Activated T-helper 17 cell treated with anti-CD3 and anti-CD28 coated beads, Interleukin-2, amount 50 U/mL, for 72 hours (primary cell): ENCODE results near the gene RBM42. TPM values are rescaled to one million over a fixed set of nuclear protein-coding genes. Genes with fewer than 3 reads are reported as not detected.
A peak's percentile ranks its signal among the peaks of the same experiment; 100 is the strongest.

Source experiments
- ATAC-seq: fragments of 150-1000 bp; cut with Tn5 transposase; replicated peaks from 2 replicates; pipeline ENCODE4 v1.10.0; 2021; ENCODE audit warnings: mild to moderate bottlenecking, moderate library complexity
- H3K27ac Mint-ChIP-seq: one replicate; pipeline ENCODE4 v1.8.0; 2022; ENCODE audit warnings: mixed read lengths
- H3K27me3 Mint-ChIP-seq: one replicate; pipeline ENCODE4 v1.8.0; 2022; ENCODE audit warnings: mixed read lengths
- H3K36me3 Mint-ChIP-seq: one replicate; pipeline ENCODE4 v1.8.0; 2022; ENCODE audit warnings: low read depth, mild to moderate bottlenecking, mixed read lengths
- H3K4me1 Mint-ChIP-seq: one replicate; pipeline ENCODE4 v1.8.0; 2022; ENCODE audit warnings: mixed read lengths
- H3K4me3 Mint-ChIP-seq: one replicate; pipeline ENCODE4 v1.8.0; 2022; ENCODE audit warnings: mild to moderate bottlenecking, mixed read lengths
- H3K9me3 Mint-ChIP-seq: one replicate; pipeline ENCODE4 v1.8.0; 2022; ENCODE audit warnings: mixed read lengths
- total RNA-seq, 2 donors: library from RNA; stranded (reverse); gene quantifications; one replicate each; pipeline ENCODE4 v1.2.3, GENCODE V29; 2022

The RBM42 gene
- total RNA-seq, 2 donors from 2014 or later = 54.7 to 95.6 TPM

GRCh38 chr19:35609851-35610353 lies 18.9 kb upstream of the RBM42 start:
- Mint-ChIP-seq H3K27ac (peak overlapping the region; percentile 76), H3K27me3 (no peaks in the 10 kb centered on the region), H3K4me1 (no peaks in the 10 kb centered on the region), H3K9me3 (peaks cover 6% of the 10 kb centered on the region), H3K36me3 (peaks cover 6% of the 10 kb centered on the region), H3K4me3 (peak overlapping the region; percentile 34)
- peak; percentile 20 for ATAC-seq

- Mint-ChIP-seq H3K4me1 (no peaks in the 10 kb centered on the region), H3K36me3 (peaks cover 16% of the 10 kb centered on the region), H3K27me3 (no peaks in the 10 kb centered on the region), H3K27ac (peak overlapping the region; percentile 91), H3K9me3 (peaks cover 6% of the 10 kb centered on the region), H3K4me3 (peak overlapping the region; percentile 79)
- no peak for ATAC-seq
Measured at GRCh38 chr19:35612224-35612558, 16.6 kb upstream of the RBM42 start.

GRCh38 chr19:35612559-35613321 lies 16.1 kb upstream of the RBM42 start, which contains the start of gene HAUS5:
HAUS5 (plus strand) TSS chr19:35612735; CDS start chr19:35612795, 60 bp downstream.
- no peaks in the 10 kb centered on the region for H3K4me1 Mint-ChIP-seq
- H3K36me3 Mint-ChIP-seq = peaks cover 16% of the 10 kb centered on the region
- peak within 1 kb of the TSS; percentile 91 for H3K27ac Mint-ChIP-seq
- H3K9me3 Mint-ChIP-seq = peaks cover 6% of the 10 kb centered on the region
- H3K4me3 Mint-ChIP-seq = peak within 1 kb of the TSS; percentile 79
- ATAC-seq = peak; percentile 99
- no peaks in the 10 kb centered on the region for H3K27me3 Mint-ChIP-seq

DNA sequence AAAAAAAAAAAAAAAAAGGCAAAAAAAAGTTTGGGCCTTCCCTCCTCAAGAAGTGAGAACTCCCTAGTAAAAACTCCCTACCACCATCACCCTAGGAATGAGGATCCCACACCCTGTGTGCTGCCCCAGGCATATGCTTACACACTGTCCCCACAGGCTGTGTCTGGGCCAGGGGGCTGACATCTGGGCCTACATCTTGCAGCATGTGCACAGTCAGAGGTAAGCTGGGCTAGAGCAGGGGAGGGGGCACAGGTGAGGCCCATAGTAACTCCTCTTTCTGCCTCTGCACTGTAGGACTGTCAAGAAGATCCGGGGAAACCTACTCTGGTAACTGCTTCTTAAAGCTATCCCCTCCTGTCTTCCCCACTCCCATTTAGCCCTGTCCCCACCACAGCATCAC lies 15.3 kb upstream of the RBM42 start:
- Mint-ChIP-seq H3K9me3 (peaks cover 2% of the 10 kb centered on the region), H3K4me1 (no peaks in the 10 kb centered on the region), H3K27me3 (no peaks in the 10 kb centered on the region), H3K4me3 (peak overlapping the region; percentile 79), H3K27ac (peak overlapping the region; percentile 91), H3K36me3 (peaks cover 16% of the 10 kb centered on the region)
- ATAC-seq = no peak

DNA sequence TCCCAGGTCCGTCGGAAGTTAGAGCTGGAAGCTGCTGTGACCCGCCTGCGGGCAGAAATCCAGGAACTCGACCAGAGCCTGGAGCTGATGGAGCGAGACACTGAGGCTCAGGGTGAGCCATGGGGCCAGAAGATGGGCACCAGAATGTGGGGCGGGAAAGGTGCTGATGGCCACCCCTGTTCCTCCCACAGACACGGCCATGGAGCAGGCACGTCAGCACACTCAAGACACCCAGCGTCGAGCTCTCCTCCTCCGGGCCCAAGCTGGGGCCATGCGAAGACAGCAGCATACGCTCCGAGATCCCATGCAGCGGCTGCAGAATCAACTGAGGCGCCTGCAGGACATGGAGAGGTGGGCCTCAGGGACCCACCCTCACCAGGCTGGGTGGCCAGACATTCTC lies 13.8 kb upstream of the RBM42 start:
- no peak overlapping the region for H3K4me3 Mint-ChIP-seq
- H3K9me3 Mint-ChIP-seq = no peaks in the 10 kb centered on the region
- H3K4me1 Mint-ChIP-seq = no peaks in the 10 kb centered on the region
- no peaks in the 10 kb centered on the region for H3K27me3 Mint-ChIP-seq
- H3K36me3 Mint-ChIP-seq = peaks cover 16% of the 10 kb centered on the region
- no peak for ATAC-seq
- no peak overlapping the region for H3K27ac Mint-ChIP-seq

DNA sequence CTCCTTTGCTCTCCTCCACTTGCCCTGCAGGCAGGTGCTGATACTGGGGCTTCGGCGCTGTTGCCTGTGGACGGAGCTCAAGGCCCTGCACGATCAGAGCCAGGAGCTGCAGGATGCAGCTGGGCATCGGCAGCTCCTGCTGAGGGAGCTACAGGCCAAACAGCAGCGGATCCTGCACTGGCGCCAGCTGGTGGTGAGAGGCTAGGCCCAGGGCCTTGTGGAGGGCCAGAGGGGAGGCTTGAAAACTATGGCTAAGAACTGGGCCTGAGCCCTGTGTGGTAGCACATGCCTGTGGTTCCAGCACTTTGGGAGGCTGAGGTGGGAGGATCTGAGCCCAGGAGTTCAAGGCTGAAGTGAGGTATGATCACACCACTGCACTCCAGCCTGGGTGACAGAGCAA lies 10.0 kb upstream of the RBM42 start:
- H3K27me3 Mint-ChIP-seq = no peaks in the 10 kb centered on the region
- H3K4me1 Mint-ChIP-seq = no peaks in the 10 kb centered on the region
- ATAC-seq = no peak
- no peaks in the 10 kb centered on the region for H3K9me3 Mint-ChIP-seq
- no peak overlapping the region for H3K27ac Mint-ChIP-seq
- H3K4me3 Mint-ChIP-seq = no peak overlapping the region
- H3K36me3 Mint-ChIP-seq = peaks cover 28% of the 10 kb centered on the region

- Mint-ChIP-seq H3K27me3 (no peaks in the 10 kb centered on the region), H3K4me3 (no peak overlapping the region), H3K36me3 (peaks cover 28% of the 10 kb centered on the region), H3K27ac (no peak overlapping the region), H3K9me3 (no peaks in the 10 kb centered on the region), H3K4me1 (no peaks in the 10 kb centered on the region)
- no peak for ATAC-seq
Measured at GRCh38 chr19:35619290-35619923, 9.4 kb upstream of the RBM42 start.

DNA sequence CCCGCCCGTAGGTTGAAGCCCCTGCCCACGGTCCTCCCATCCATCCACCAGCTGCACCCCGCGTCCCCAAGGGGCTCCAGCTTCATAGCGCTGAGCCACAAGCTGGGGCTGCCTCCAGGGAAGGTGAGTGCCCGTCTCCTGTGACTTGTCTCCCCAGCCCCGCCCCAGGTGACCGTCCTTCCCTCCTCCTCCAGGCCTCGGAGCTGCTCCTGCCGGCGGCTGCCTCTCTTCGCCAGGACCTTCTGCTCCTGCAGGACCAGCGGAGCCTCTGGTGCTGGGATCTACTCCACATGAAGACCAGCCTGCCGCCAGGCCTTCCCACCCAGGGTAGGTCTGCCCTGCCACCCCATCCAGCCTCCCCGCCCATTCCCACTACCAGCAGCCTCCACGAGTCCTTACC lies 8.8 kb upstream of the RBM42 start:
- H3K27me3 Mint-ChIP-seq = no peaks in the 10 kb centered on the region

GRCh38 chr19:35621708-35622107 lies 7.1 kb upstream of the RBM42 start:
- no peak for ATAC-seq
- Mint-ChIP-seq H3K27me3 (no peaks in the 10 kb centered on the region), H3K36me3 (peaks cover 18% of the 10 kb centered on the region), H3K27ac (peak overlapping the region; percentile 63), H3K4me1 (no peaks in the 10 kb centered on the region), H3K4me3 (no peak overlapping the region), H3K9me3 (no peaks in the 10 kb centered on the region)

More for the DNA sequence above, 8.8 kb upstream of the RBM42 start:
- peaks cover 28% of the 10 kb centered on the region for H3K36me3 Mint-ChIP-seq
- H3K9me3 Mint-ChIP-seq = no peaks in the 10 kb centered on the region
- no peaks in the 10 kb centered on the region for H3K4me1 Mint-ChIP-seq
- H3K4me3 Mint-ChIP-seq = no peak overlapping the region
- peak overlapping the region; percentile 11 for H3K27ac Mint-ChIP-seq
- no peak for ATAC-seq

GRCh38 chr19:35622750-35623149 lies 6.1 kb upstream of the RBM42 start:
- peaks cover 18% of the 10 kb centered on the region for H3K36me3 Mint-ChIP-seq
- no peak overlapping the region for H3K27ac Mint-ChIP-seq
- no peaks in the 10 kb centered on the region for H3K4me1 Mint-ChIP-seq
- no peaks in the 10 kb centered on the region for H3K9me3 Mint-ChIP-seq
- H3K27me3 Mint-ChIP-seq = no peaks in the 10 kb centered on the region
- ATAC-seq = no peak
- no peak overlapping the region for H3K4me3 Mint-ChIP-seq

- Mint-ChIP-seq H3K9me3 (no peaks in the 10 kb centered on the region), H3K27ac (no peak overlapping the region), H3K4me3 (no peak overlapping the region), H3K27me3 (no peaks in the 10 kb centered on the region), H3K36me3 (peaks cover 18% of the 10 kb centered on the region), H3K4me1 (no peaks in the 10 kb centered on the region)
- no peak for ATAC-seq
Measured at GRCh38 chr19:35623327-35624010, 5.4 kb upstream of the RBM42 start.

GRCh38 chr19:35628264-35628564 lies 622 bp upstream of the RBM42 start:
- ATAC-seq = no peak

DNA sequence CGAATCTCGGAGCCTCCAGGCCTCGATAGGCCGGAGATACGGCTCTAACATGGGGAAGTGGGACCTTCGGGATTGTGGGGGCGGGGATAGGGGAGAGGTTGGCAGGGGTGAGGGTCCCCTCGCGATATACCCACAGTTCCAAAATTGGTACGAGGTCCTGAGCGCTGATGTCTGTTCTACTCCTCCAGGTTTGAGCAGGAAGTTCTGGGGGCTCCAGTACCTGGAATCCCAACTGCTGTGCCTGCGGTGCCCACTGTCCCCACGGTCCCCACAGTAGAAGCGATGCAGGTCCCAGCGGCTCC lies 447 bp downstream of the RBM42 start:
- peaks cover 10% of the 10 kb centered on the region for H3K4me1 Mint-ChIP-seq
- ATAC-seq = no peak
- no peaks in the 10 kb centered on the region for H3K9me3 Mint-ChIP-seq
- H3K27me3 Mint-ChIP-seq = no peaks in the 10 kb centered on the region
- peak overlapping the region; percentile 91 for H3K4me3 Mint-ChIP-seq
- peaks cover 50% of the 10 kb centered on the region for H3K36me3 Mint-ChIP-seq
- peak overlapping the region; percentile 97 for H3K27ac Mint-ChIP-seq

More at GRCh38 chr19:35628264-35628564, 622 bp upstream of the RBM42 start:
- H3K9me3 Mint-ChIP-seq = no peaks in the 10 kb centered on the region
- no peaks in the 10 kb centered on the region for H3K27me3 Mint-ChIP-seq
- H3K36me3 Mint-ChIP-seq = peaks cover 39% of the 10 kb centered on the region
- peaks cover 10% of the 10 kb centered on the region for H3K4me1 Mint-ChIP-seq
- H3K4me3 Mint-ChIP-seq = peak overlapping the region; percentile 91
- H3K27ac Mint-ChIP-seq = peak overlapping the region; percentile 97

DNA sequence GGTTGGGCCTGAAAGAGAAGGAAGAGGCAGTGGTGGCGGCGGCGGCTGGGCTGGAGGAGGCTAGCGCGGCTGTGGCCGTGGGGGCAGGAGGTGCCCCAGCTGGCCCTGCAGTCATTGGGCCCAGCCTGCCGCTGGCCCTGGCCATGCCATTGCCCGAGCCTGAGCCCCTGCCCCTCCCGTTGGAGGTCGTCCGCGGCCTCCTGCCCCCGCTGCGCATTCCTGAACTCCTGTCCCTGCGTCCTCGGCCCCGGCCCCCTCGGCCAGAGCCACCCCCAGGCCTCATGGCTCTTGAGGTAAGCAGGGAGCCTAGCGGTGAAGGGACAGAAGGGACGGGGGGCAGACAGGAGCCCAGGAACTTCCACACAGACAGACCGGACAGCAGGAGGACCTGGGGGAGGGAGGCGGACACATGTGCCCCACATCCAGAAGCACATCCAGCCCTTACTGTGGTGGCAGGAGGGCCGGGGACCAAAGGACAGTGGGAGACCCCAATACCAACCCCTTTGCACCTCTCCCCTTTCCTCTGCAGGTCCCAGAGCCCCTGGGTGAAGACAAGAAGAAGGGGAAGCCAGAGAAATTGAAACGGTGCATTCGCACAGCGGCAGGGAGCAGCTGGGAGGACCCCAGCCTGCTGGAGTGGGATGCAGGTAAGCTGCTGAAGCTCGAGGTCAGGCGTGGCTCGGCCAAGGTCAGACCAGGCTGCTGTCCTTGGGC lies 5.0 kb downstream of the RBM42 start:
- Mint-ChIP-seq H3K4me1 (peaks cover 6% of the 10 kb centered on the region), H3K4me3 (no peak overlapping the region), H3K9me3 (no peaks in the 10 kb centered on the region), H3K36me3 (peaks cover 87% of the 10 kb centered on the region), H3K27ac (no peak overlapping the region), H3K27me3 (no peaks in the 10 kb centered on the region)
- ATAC-seq = no peak
